Natural killer cell (primary cell): Measurements from ENCODE around the gene THBD. TPM values are rescaled to one million over a fixed set of nuclear protein-coding genes. Genes with fewer than 3 reads are reported as not detected.

Source experiments
- ATAC-seq, 3 donors: fragments of 150-1000 bp in 2 of 3; fragments of 200-7000 bp in 1 of 3; cut with Tn5 transposase; 1 replicate in 1 of 3; 2 replicates in 2 of 3; pipeline ENCODE4 v1.10.0; 2021; ENCODE audit warnings: mild to moderate bottlenecking in 2 of 3, moderate library complexity in 2 of 3
- DNase-seq, 2 donors: peaks; one replicate each; pipeline versions ENCODE4 v3.0.0 to v3.0.0-alpha.2; 2013 to 2021; ENCODE audit warnings: mixed read lengths in 1 of 2
- H3K27ac ChIP-seq: one replicate; pipeline ENCODE4 v1.5.1; 2013; ENCODE audit warnings: mild to moderate bottlenecking, low read length
- H3K27me3 ChIP-seq: one replicate; pipeline ENCODE4 v1.6.1; 2013; ENCODE audit warnings: low read length; ENCODE audit not compliant: control insufficient read depth, insufficient read depth
- H3K36me3 ChIP-seq: one replicate; pipeline ENCODE4 v1.6.1; 2013; ENCODE audit warnings: low read length; ENCODE audit not compliant: control insufficient read depth, insufficient read depth
- H3K4me1 ChIP-seq: one replicate; pipeline ENCODE4 v1.6.1; 2013; ENCODE audit warnings: low read length; ENCODE audit not compliant: control insufficient read depth, insufficient read depth
- H3K4me3 ChIP-seq: one replicate; pipeline ENCODE4 v1.5.1; 2013; ENCODE audit warnings: low read length
- H3K9me3 ChIP-seq: one replicate; pipeline ENCODE4 v1.6.1; 2013; ENCODE audit warnings: low read length; ENCODE audit not compliant: control insufficient read depth, insufficient read depth
- H3K27ac Mint-ChIP-seq, 2 donors: one replicate each; pipeline ENCODE4 v1.8.0; 2022; ENCODE audit warnings: mild to moderate bottlenecking in 2 of 2, mixed read lengths in 2 of 2, moderate library complexity in 1 of 2
- H3K27me3 Mint-ChIP-seq, 2 donors: one replicate each; pipeline ENCODE4 v1.8.0; 2022; ENCODE audit warnings: low read depth in 2 of 2, mixed read lengths in 2 of 2
- H3K36me3 Mint-ChIP-seq: one replicate; pipeline ENCODE4 v1.8.0; 2022; ENCODE audit warnings: mixed read lengths
- H3K4me1 Mint-ChIP-seq, 2 donors: one replicate each; pipeline ENCODE4 v1.8.0; 2022; ENCODE audit warnings: mixed read lengths in 2 of 2
- H3K4me3 Mint-ChIP-seq: one replicate; pipeline ENCODE4 v1.8.0; 2022; ENCODE audit warnings: mild to moderate bottlenecking, moderate library complexity, mixed read lengths
- H3K9me3 Mint-ChIP-seq, 2 donors: one replicate each; pipeline ENCODE4 v1.8.0; 2022; ENCODE audit warnings: mixed read lengths in 2 of 2
- CTCF ChIP-seq: fragments of 200-600 bp; IDR thresholded peaks from one replicate; pipeline ENCODE4 v1.8.0; 2022; ENCODE audit warnings: antibody characterized with exemption
- WGBS: methylation state at CpG from one replicate; pipeline ENCODE4 v1.1.7; 2013; ENCODE audit warnings: missing lambda C conversion rate; ENCODE audit not compliant: insufficient coverage; 5-methylcytosine and 5-hydroxymethylcytosine counted together
- intact Hi-C: fragments of 100-400 bp; cut with micrococcal nuclease; formaldehyde crosslinking; loops from one replicate; pipeline ENCODE4 v1.14.2; 2022
- total RNA-seq, 4 donors: library from RNA; stranded (reverse); fragments of 120-200 nt in 1 of 4; gene quantifications; one replicate each; pipeline versions ENCODE4 v1.2.3 to v1.2.4, GENCODE V29; 2013 to 2022

THBD gene
- total RNA-seq, 3 donors from 2014 or later (not counting 1 experiment from before 2014, with no cell fraction given) = 2.1 to 2.8 (median 2.1) TPM

- H3K27ac ChIP-seq = no peak overlapping the region
- Mint-ChIP-seq H3K27ac (no peak overlapping the region), H3K36me3 (no peaks in the 10 kb centered on the region), H3K4me3 (no peak overlapping the region), H3K27me3 (no peaks in the 10 kb centered on the region), H3K9me3 (no peaks in the 10 kb centered on the region), H3K4me1 (no peaks in the 10 kb centered on the region)
- TF ChIP-seq CTCF = no peak
- DNase-seq (no peak), ATAC-seq (no peak)
- 96% methylated on average over 2 of the region's 2 CpGs for WGBS
- no peaks in the 10 kb centered on the region for H3K27me3 ChIP-seq
- H3K4me3 ChIP-seq = no peak overlapping the region
- no peaks in the 10 kb centered on the region for H3K36me3 ChIP-seq
- no peaks in the 10 kb centered on the region for H3K4me1 ChIP-seq
- intact Hi-C loops = no loop called here
- H3K9me3 ChIP-seq = no peaks in the 10 kb centered on the region
Measured at GRCh38 chr20:23003881-23004460, 45.5 kb downstream of the THBD start.

- no peaks in the 10 kb centered on the region for H3K4me1 Mint-ChIP-seq
- ATAC-seq (no peak), DNase-seq (no peak)
- no peaks in the 10 kb centered on the region for H3K4me1 ChIP-seq
- intact Hi-C loops = no loop called here
- WGBS = 88% methylated on average over 1 of the region's 1 CpG
- no peaks in the 10 kb centered on the region for H3K9me3 Mint-ChIP-seq
- no peaks in the 10 kb centered on the region for H3K27me3 Mint-ChIP-seq
- H3K27me3 ChIP-seq = no peaks in the 10 kb centered on the region
- H3K27ac Mint-ChIP-seq = no peak overlapping the region
- no peaks in the 10 kb centered on the region for H3K36me3 Mint-ChIP-seq
- H3K4me3 ChIP-seq = no peak overlapping the region
- no peak overlapping the region for H3K27ac ChIP-seq
- no peaks in the 10 kb centered on the region for H3K9me3 ChIP-seq
- H3K36me3 ChIP-seq = no peaks in the 10 kb centered on the region
- H3K4me3 Mint-ChIP-seq = no peak overlapping the region
- no peak for TF ChIP-seq CTCF
Measured at GRCh38 chr20:23003077-23003635, 46.3 kb downstream of the THBD start.

GRCh38 chr20:23002276-23002675 is 47.2 kb downstream of the THBD start:
- intact Hi-C loops = no loop called here
- no peak overlapping the region for H3K27ac Mint-ChIP-seq
- no peak for DNase-seq
- no peaks in the 10 kb centered on the region for H3K9me3 Mint-ChIP-seq
- H3K4me3 Mint-ChIP-seq = no peak overlapping the region
- H3K27me3 Mint-ChIP-seq = no peaks in the 10 kb centered on the region
- Histone ChIP-seq H3K27ac (no peak overlapping the region), H3K36me3 (no peaks in the 10 kb centered on the region), H3K4me1 (no peaks in the 10 kb centered on the region), H3K9me3 (no peaks in the 10 kb centered on the region), H3K27me3 (no peaks in the 10 kb centered on the region), H3K4me3 (no peak overlapping the region)
- no peak for ATAC-seq
- no peaks in the 10 kb centered on the region for H3K4me1 Mint-ChIP-seq
- 94% methylated on average over 6 of the region's 6 CpGs for WGBS
- H3K36me3 Mint-ChIP-seq = no peaks in the 10 kb centered on the region
- TF ChIP-seq CTCF = no peak
